PC-9 (cell line): ENCODE measurements around the gene RRP12. TPM values are rescaled to one million over a fixed set of nuclear protein-coding genes. Genes with fewer than 3 reads are reported as not detected.
A peak's percentile ranks its signal among the peaks of the same experiment; 100 is the strongest.

Experiments used
- BruUV-seq: library from RNA; stranded (reverse); fragments of 400-500 nt; replicated peaks from 2 replicates; lab custom pipeline; 2021; lab: Mats Ljungman, UMichigan
- CTCF ChIA-PET: fragments of 300-600 bp; sonication (Branson Sonifier 250); formaldehyde crosslinking; loops from one replicate; lab custom pipeline; 2022; ENCODE audit warnings: antibody characterized with exemption; lab: Charles Lee
- POLR2A ChIA-PET: fragments of 300-600 bp; sonication (Branson Sonifier 250); formaldehyde crosslinking; loops from one replicate; lab custom pipeline; 2022; ENCODE audit warnings: antibody characterized with exemption; ENCODE audit not compliant: unreplicated experiment; lab: Charles Lee
- DNase-seq, 2 experiments: peaks; one replicate each; pipeline versions ENCODE4 v3.0.0 to v3.0.0-alpha.2; 2015 to 2022; ENCODE audit warnings: mixed read lengths in 1 of 2
- H2AFZ ChIP-seq: fragments of 200-600 bp; sonication (generic); 2 replicates; pipeline ENCODE4 v1.8.1; 2017; ENCODE audit warnings: antibody characterized with exemption
- H3F3A ChIP-seq: fragments of 200-600 bp; sonication (generic); 2 replicates; pipeline ENCODE4 v1.8.1; 2017; ENCODE audit warnings: antibody characterized with exemption, mild to moderate bottlenecking, low read depth; ENCODE audit not compliant: insufficient read depth
- H3K27ac ChIP-seq: fragments of 200-600 bp; sonication (generic); 2 replicates; pipeline ENCODE4 v1.6.1; 2016; ENCODE audit warnings: mixed run types
- H3K27me3 ChIP-seq: fragments of 200-600 bp; sonication (generic); 2 replicates; pipeline ENCODE4 v1.6.1; 2016; ENCODE audit warnings: low read depth, mixed run types; ENCODE audit not compliant: insufficient read depth
- H3K36me3 ChIP-seq: fragments of 200-600 bp; sonication (generic); 2 replicates; pipeline ENCODE4 v1.6.1; 2016; ENCODE audit warnings: low read depth, mixed run types
- H3K4me1 ChIP-seq: fragments of 200-600 bp; sonication (generic); replicated peaks from 2 replicates; pipeline ENCODE4 v1.6.1; 2016; ENCODE audit warnings: mixed run types; ENCODE audit not compliant: insufficient read depth
- H3K4me2 ChIP-seq: fragments of 200-600 bp; sonication (generic); 2 replicates; pipeline ENCODE4 v1.6.1; 2017; ENCODE audit warnings: mixed run types
- H3K4me3 ChIP-seq: fragments of 200-600 bp; sonication (generic); 2 replicates; pipeline ENCODE4 v1.6.1; 2016; ENCODE audit warnings: mixed run types
- H3K79me2 ChIP-seq: fragments of 200-600 bp; sonication (generic); 2 replicates; pipeline ENCODE4 v1.6.1; 2017; ENCODE audit warnings: low read depth, mixed run types
- H3K9me2 ChIP-seq: fragments of 200-600 bp; sonication (generic); 2 replicates; pipeline ENCODE4 v1.8.1; 2017; ENCODE audit warnings: mild to moderate bottlenecking; ENCODE audit not compliant: insufficient read depth
- H3K9me3 ChIP-seq: fragments of 200-600 bp; sonication (generic); 2 replicates; pipeline ENCODE4 v1.8.1; 2016; ENCODE audit warnings: low read depth; ENCODE audit not compliant: insufficient read depth
- H4K20me1 ChIP-seq: fragments of 200-600 bp; sonication (generic); 2 replicates; pipeline ENCODE4 v1.8.1; 2017; ENCODE audit not compliant: insufficient read depth
- EZH2 ChIP-seq: fragments of 200-600 bp; sonication (generic); IDR thresholded peaks from 2 replicates; pipeline ENCODE4 v1.8.0; 2017; ENCODE audit warnings: antibody characterized with exemption, low read depth
- intact Hi-C: fragments of 100-400 bp; cut with micrococcal nuclease; formaldehyde crosslinking; loops from one replicate; pipeline ENCODE4 v1.10.0; 2022; ENCODE audit not compliant: unreplicated experiment
- total RNA-seq: library from RNA; stranded (reverse); gene quantifications from 2 replicates; pipeline ENCODE4 v1.2.3, GENCODE V29; 2021
- TF ChIP-seq, protein P1 (sequence below): fragments of 200-600 bp; sonication (generic); conservative IDR thresholded peaks from 2 replicates; pipeline ENCODE4 v1.6.1; 2017; ENCODE audit warnings: mixed run types, antibody characterized with exemption, mild to moderate bottlenecking, moderate library complexity

The RRP12 gene
- total RNA-seq, 1 experiment from 2014 or later: 34.3 TPM

DNA sequence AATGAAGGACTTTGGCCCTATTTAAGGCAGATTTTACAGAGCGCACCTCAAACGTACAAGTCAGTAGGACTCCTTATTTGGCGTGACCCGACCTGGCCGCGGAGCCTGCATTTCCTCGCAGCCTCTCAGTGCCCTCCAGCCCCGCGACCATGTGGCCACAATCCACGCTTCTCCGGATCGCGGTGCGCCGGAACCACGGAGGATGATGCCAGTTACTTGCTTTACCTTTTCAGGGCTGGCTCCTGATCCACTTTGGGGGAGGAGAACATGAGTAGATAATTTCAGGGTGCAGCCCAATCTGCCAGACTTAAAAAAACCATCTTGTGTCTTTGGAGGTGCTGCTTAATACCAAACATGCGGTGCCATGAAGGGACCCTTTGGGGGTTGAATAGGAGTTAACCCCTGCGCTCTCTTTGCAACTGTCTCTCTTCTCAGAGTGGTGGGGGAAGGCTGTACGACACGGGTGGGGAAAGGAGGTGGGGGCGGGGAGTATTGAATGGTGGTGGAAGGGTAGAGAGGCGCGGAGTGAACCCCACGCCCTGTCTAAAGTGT lies 80.6 kb downstream of the RRP12 start:
- Histone ChIP-seq H4K20me1 (no peaks in the 10 kb centered on the region), H2AFZ (no peak overlapping the region; the same call in 1 of the 2 replicates), H3K9me3 (no peaks in the 10 kb centered on the region), H3K27ac (no peak overlapping the region), H3K9me2 (no peaks in the 10 kb centered on the region), H3K4me1 (no peaks in the 10 kb centered on the region), H3K4me3 (peak overlapping the region; percentile 71; the same call in 1 of the 2 replicates), H3K79me2 (no peaks in the 10 kb centered on the region), H3K36me3 (no peaks in the 10 kb centered on the region), H3F3A (no peaks in the 10 kb centered on the region), H3K27me3 (no peaks in the 10 kb centered on the region), H3K4me2 (peak overlapping the region; percentile 81)
- TF ChIP-seq, protein P1, sequence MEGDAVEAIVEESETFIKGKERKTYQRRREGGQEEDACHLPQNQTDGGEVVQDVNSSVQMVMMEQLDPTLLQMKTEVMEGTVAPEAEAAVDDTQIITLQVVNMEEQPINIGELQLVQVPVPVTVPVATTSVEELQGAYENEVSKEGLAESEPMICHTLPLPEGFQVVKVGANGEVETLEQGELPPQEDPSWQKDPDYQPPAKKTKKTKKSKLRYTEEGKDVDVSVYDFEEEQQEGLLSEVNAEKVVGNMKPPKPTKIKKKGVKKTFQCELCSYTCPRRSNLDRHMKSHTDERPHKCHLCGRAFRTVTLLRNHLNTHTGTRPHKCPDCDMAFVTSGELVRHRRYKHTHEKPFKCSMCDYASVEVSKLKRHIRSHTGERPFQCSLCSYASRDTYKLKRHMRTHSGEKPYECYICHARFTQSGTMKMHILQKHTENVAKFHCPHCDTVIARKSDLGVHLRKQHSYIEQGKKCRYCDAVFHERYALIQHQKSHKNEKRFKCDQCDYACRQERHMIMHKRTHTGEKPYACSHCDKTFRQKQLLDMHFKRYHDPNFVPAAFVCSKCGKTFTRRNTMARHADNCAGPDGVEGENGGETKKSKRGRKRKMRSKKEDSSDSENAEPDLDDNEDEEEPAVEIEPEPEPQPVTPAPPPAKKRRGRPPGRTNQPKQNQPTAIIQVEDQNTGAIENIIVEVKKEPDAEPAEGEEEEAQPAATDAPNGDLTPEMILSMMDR: no peak
- no peak for TF ChIP-seq EZH2
- no peak for DNase-seq
- BruUV-seq: no TSS peak
- intact Hi-C loops: loop anchor here (1.0 kb wide), 1 partner anchor 28 kb away; the partner anchor contains the start of gene ARHGAP19
- CTCF ChIA-PET: no interaction called here
- POLR2A ChIA-PET: no interaction called here

DNA sequence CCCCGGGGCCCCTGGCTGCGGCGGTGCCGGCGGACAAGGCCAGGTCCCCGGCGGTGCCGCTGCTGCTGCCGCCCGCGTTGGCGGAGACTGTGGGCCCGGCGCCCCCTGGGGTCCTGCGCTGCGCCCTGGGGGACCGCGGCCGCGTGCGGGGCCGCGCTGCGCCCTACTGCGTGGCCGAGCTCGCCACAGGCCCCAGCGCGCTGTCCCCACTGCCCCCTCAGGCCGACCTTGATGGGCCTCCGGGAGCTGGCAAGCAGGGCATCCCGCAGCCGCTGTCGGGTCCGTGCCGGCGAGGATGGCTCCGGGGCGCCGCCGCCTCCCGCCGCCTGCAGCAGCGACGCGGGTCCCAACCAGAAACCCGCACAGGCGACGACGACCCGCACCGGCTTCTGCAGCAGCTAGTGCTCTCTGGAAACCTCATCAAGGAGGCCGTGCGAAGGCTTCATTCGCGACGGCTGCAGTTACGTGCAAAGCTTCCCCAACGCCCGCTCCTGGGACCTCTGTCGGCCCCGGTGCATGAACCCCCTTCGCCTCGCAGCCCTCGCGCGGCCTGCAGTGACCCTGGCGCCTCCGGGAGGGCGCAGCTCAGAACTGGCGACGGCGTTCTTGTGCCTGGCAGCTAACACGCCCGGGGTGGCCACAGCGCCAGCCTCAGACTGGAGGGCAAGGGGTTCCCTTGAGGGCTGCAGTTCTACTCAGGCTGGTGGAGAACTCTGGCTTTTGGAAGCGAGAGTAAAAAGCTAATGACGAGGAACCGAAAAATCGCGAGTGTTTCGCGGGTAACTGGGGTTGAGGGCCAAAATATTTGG lies 81.3 kb downstream of the RRP12 start:
- no peak for TF ChIP-seq EZH2
- TF ChIP-seq, protein P1: no peak
- peak overlapping the region; percentile 69 for H2AFZ ChIP-seq

GRCh38 chr10:97318772-97319651 lies 82.1 kb downstream of the RRP12 start, which contains the start of gene FRAT1:
TSS of gene FRAT1 (plus strand) at chr10:97319271. CDS start at chr10:97319454, 183 bp downstream.
- ChIA-PET POLR2A (interaction anchor here (0.5 to 0.7 kb wide), 5 partner anchors 9 to 405 kb away, joined by 3 to 12 read pairs (median 5); no protein-coding TSS in a partner anchor), CTCF (interaction anchor here (0.6 to 0.7 kb wide), 2 partner anchors 40 to 90 kb away, joined by 4 to 7 read pairs; no protein-coding TSS in a partner anchor)
- H3K9me2 ChIP-seq: no peaks in the 10 kb centered on the region
- no peaks in the 10 kb centered on the region for H3K27me3 ChIP-seq
- peak; percentile 68 to 82 for DNase-seq
- no peaks in the 10 kb centered on the region for H3F3A ChIP-seq
- peak within 1 kb of the TSS; percentile 88 for H3K27ac ChIP-seq
- H3K36me3 ChIP-seq: no peaks in the 10 kb centered on the region
- no TSS peak for BruUV-seq
- peak within 1 kb of the TSS; percentile 79 for H2AFZ ChIP-seq
- H3K4me1 ChIP-seq: no peaks in the 10 kb centered on the region
- no peaks in the 10 kb centered on the region for H3K79me2 ChIP-seq
- H3K4me3 ChIP-seq: peak within 1 kb of the TSS; percentile 71
- peak within 1 kb of the TSS; percentile 81 for H3K4me2 ChIP-seq
- TF ChIP-seq, protein P1: no peak
- no peak for TF ChIP-seq EZH2
- no peaks in the 10 kb centered on the region for H3K9me3 ChIP-seq
- intact Hi-C loops: no loop called here
- no peaks in the 10 kb centered on the region for H4K20me1 ChIP-seq

More for the DNA sequence above, 81.3 kb downstream of the RRP12 start:
- H3K4me1 ChIP-seq: no peaks in the 10 kb centered on the region
- H3K27me3 ChIP-seq: no peaks in the 10 kb centered on the region
- DNase-seq: peak in 1 of 2 experiments; percentile 35
- H3K9me3 ChIP-seq: no peaks in the 10 kb centered on the region
- ChIA-PET CTCF (interaction anchor here (0.7 kb wide), 1 partner anchor 41 kb away, joined by 4 read pairs; no protein-coding TSS in a partner anchor), POLR2A (interaction anchor here (0.5 to 0.7 kb wide), 3 partner anchors 8 to 404 kb away, joined by 3 to 7 read pairs (median 5); no protein-coding TSS in a partner anchor)
- H3K4me2 ChIP-seq: peak overlapping the region; percentile 81
- H3K4me3 ChIP-seq: peak overlapping the region; percentile 71
- H3F3A ChIP-seq: no peaks in the 10 kb centered on the region
- BruUV-seq: TSS peak; percentile 55
- H4K20me1 ChIP-seq: no peaks in the 10 kb centered on the region
- H3K36me3 ChIP-seq: no peaks in the 10 kb centered on the region
- H3K9me2 ChIP-seq: no peaks in the 10 kb centered on the region
- no peak overlapping the region for H3K27ac ChIP-seq
- intact Hi-C loops: loop anchor here (1.0 kb wide), 1 partner anchor 28 kb away; the partner anchor contains the start of gene ARHGAP19
- H3K79me2 ChIP-seq: no peaks in the 10 kb centered on the region
